OCI-LY3 (cell line): ENCODE data around the gene TBC1D3I.
"Not testable (repeated sequence)": the region's sequence is repeated elsewhere in the genome, so short reads cannot be mapped to it uniquely, and the experiment has no call there.

Source experiments
- EZH2phosphoT487 ChIP-seq: fragments of 200-600 bp; shearing (Covaris generic); IDR thresholded peaks from 2 replicates; pipeline ENCODE4 v1.6.1; 2018; ENCODE audit warnings: antibody characterized with exemption, mixed run types, low read depth
- TF ChIP-seq, protein P1 (sequence below): fragments of 200-600, 300-600 bp; sonication (generic); IDR thresholded peaks from 2 replicates; pipeline ENCODE4 v1.5.1; 2014; ENCODE audit warnings: antibody characterized with exemption, low read length, low read depth

DNA sequence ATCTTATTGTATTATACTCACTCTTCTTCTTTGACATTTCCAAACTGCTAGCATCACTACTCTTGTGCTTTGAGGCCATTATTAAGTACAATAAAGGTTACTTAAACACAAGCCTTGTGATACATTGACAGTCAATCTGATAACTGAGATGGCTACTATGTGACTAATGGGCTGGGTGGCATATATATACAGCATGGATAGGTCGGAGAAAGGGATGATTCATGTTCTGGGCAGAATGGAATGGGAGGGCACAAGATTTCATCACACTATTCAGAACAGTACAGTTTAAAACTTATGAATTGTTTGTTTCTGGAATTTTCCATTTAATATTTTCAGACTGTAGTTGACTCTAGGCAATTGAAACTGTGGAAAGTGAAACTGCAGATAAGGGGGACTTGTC, 18.9 kb upstream of the TBC1D3I start:
- TF ChIP-seq, protein P1, sequence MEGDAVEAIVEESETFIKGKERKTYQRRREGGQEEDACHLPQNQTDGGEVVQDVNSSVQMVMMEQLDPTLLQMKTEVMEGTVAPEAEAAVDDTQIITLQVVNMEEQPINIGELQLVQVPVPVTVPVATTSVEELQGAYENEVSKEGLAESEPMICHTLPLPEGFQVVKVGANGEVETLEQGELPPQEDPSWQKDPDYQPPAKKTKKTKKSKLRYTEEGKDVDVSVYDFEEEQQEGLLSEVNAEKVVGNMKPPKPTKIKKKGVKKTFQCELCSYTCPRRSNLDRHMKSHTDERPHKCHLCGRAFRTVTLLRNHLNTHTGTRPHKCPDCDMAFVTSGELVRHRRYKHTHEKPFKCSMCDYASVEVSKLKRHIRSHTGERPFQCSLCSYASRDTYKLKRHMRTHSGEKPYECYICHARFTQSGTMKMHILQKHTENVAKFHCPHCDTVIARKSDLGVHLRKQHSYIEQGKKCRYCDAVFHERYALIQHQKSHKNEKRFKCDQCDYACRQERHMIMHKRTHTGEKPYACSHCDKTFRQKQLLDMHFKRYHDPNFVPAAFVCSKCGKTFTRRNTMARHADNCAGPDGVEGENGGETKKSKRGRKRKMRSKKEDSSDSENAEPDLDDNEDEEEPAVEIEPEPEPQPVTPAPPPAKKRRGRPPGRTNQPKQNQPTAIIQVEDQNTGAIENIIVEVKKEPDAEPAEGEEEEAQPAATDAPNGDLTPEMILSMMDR = not testable (repeated sequence)
- not testable (repeated sequence) for TF ChIP-seq EZH2phosphoT487
